Right atrium auricular region (tissue), 2 donors: ENCODE data around the gene OS9. TPM values are rescaled to one million over a fixed set of nuclear protein-coding genes. Genes with fewer than 3 reads are reported as not detected.

Experiments used
- DNase-seq: peaks from one replicate; pipeline ENCODE4 v3.0.0-alpha.2; 2019; ENCODE audit warnings: low spot score
- H3K27ac ChIP-seq, 2 donors: fragments of 200-600 bp; sonication (generic); 1 replicate in 1 of 2; 2 replicates in 1 of 2; pipeline ENCODE4 v1.5.1; 2016 to 2019
- H3K27me3 ChIP-seq, 2 donors: fragments of 200-600 bp; sonication (generic); one replicate each; pipeline versions ENCODE4 v1.5.1 to v1.6.0; 2017 to 2019
- H3K36me3 ChIP-seq: fragments of 200-600 bp; sonication (generic); one replicate; pipeline ENCODE4 v1.5.1; 2016
- H3K4me1 ChIP-seq, 2 donors: fragments of 200-600 bp; sonication (generic); one replicate each; pipeline versions ENCODE4 v1.5.1 to v1.6.0; 2017 to 2019
- H3K4me3 ChIP-seq, 2 donors: fragments of 200-600 bp; sonication (generic); 1 replicate in 1 of 2; 2 replicates in 1 of 2; pipeline ENCODE4 v1.5.1; 2017 to 2019; ENCODE audit warnings: mild to moderate bottlenecking in 1 of 2, moderate library complexity in 1 of 2
- H3K9me3 ChIP-seq, 2 donors: fragments of 200-600 bp; sonication (generic); one replicate each; pipeline ENCODE4 v1.5.1; 2019
- CTCF ChIP-seq, 2 donors: fragments of 200-600 bp; sonication (generic); IDR thresholded peaks; one replicate each; pipeline ENCODE4 v1.5.1; 2019; ENCODE audit warnings: antibody characterized with exemption in 2 of 2
- total RNA-seq, 2 donors: library from RNA; depleted of rRNA; stranded (reverse); fragments of >200 nt; gene quantifications; one replicate each; pipeline ENCODE4 v1.1.0, GENCODE V29; 2016

The OS9 gene
- total RNA-seq, 2 donors from 2014 or later = 161 to 173 TPM

GRCh38 chr12:57750561-57751431 is 56.9 kb downstream of the OS9 start:
- Histone ChIP-seq H3K36me3 (peaks cover 40% of the 10 kb centered on the region), H3K4me3 (peak overlapping the region; percentile 66 to 77), H3K27ac (peak overlapping the region; percentile 92 to 93), H3K4me1 (peaks cover 0 to 32% of the 10 kb centered on the region in 2 donors), H3K9me3 (no peaks in the 10 kb centered on the region), H3K27me3 (no peaks in the 10 kb centered on the region)
- no peak for TF ChIP-seq CTCF (IDR thresholded peaks at IDR 0.05)
- DNase-seq = no peak

- TF ChIP-seq CTCF (IDR thresholded peaks at IDR 0.05) = no peak
- no peak for DNase-seq
- H3K9me3 ChIP-seq = no peaks in the 10 kb centered on the region
Measured at GRCh38 chr12:57751432-57751787, 57.5 kb downstream of the OS9 start.

GRCh38 chr12:57751788-57752667 is 58.1 kb downstream of the OS9 start, which contains the start of gene CDK4:
TSS of gene CDK4 (minus strand) at chr12:57752310. CDS start at chr12:57751717, 593 bp downstream.
- Histone ChIP-seq H3K27ac (peak within 1 kb of the TSS; percentile 92 to 93), H3K9me3 (no peaks in the 10 kb centered on the region), H3K36me3 (peaks cover 33% of the 10 kb centered on the region), H3K27me3 (no peaks in the 10 kb centered on the region), H3K4me1 (peaks cover 0 to 36% of the 10 kb centered on the region in 2 donors), H3K4me3 (peak within 1 kb of the TSS; percentile 66 to 77)
- TF ChIP-seq CTCF (IDR thresholded peaks at IDR 0.05) = no peak
- DNase-seq = peak; percentile 100

More at GRCh38 chr12:57751432-57751787, 57.5 kb downstream of the OS9 start:
- Histone ChIP-seq H3K36me3 (peaks cover 39% of the 10 kb centered on the region), H3K4me3 (peak overlapping the region; percentile 66 to 77), H3K27ac (peak overlapping the region; percentile 92 to 93), H3K27me3 (no peaks in the 10 kb centered on the region), H3K4me1 (peaks cover 0 to 32% of the 10 kb centered on the region in 2 donors)

- Histone ChIP-seq H3K4me3 (peak overlapping the region; percentile 16 to 77), H3K36me3 (peaks cover 26% of the 10 kb centered on the region), H3K27me3 (no peaks in the 10 kb centered on the region), H3K9me3 (no peaks in the 10 kb centered on the region), H3K27ac (peak overlapping the region; percentile 92 to 93), H3K4me1 (peaks cover 0 to 36% of the 10 kb centered on the region in 2 donors)
- TF ChIP-seq CTCF (IDR thresholded peaks at IDR 0.05) = no peak
- DNase-seq = no peak
Measured at GRCh38 chr12:57752668-57753000, 58.7 kb downstream of the OS9 start.

GRCh38 chr12:57753756-57754337 is 59.9 kb downstream of the OS9 start:
- Histone ChIP-seq H3K4me1 (peaks cover 0 to 36% of the 10 kb centered on the region in 2 donors), H3K27me3 (no peaks in the 10 kb centered on the region), H3K36me3 (peaks cover 24% of the 10 kb centered on the region), H3K4me3 (no peak overlapping the region), H3K9me3 (no peaks in the 10 kb centered on the region), H3K27ac (no peak overlapping the region)
- no peak for DNase-seq
- TF ChIP-seq CTCF (IDR thresholded peaks at IDR 0.05) = no peak
